IgD-negative memory B cell (primary cell): ENCODE measurements around the gene AIF1. TPM values are rescaled to one million over a fixed set of nuclear protein-coding genes. Genes with fewer than 3 reads are reported as not detected.

Source experiments
- H3K27ac Mint-ChIP-seq, 3 donors: one replicate each; pipeline ENCODE4 v1.8.0; 2020 to 2022; ENCODE audit warnings: mild to moderate bottlenecking in 3 of 3, mixed read lengths in 3 of 3, moderate library complexity in 1 of 3
- H3K27me3 Mint-ChIP-seq: one replicate; pipeline ENCODE4 v1.8.0; 2021; ENCODE audit warnings: mixed read lengths
- H3K36me3 Mint-ChIP-seq: one replicate; pipeline ENCODE4 v1.8.0; 2020; ENCODE audit warnings: mild to moderate bottlenecking, mixed read lengths
- H3K4me1 Mint-ChIP-seq, 3 donors: one replicate each; pipeline ENCODE4 v1.8.0; 2020 to 2022; ENCODE audit warnings: mixed read lengths in 3 of 3, mild to moderate bottlenecking in 1 of 3
- H3K4me3 Mint-ChIP-seq, 4 donors: one replicate each; pipeline ENCODE4 v1.8.0; 2020 to 2022; ENCODE audit warnings: mild to moderate bottlenecking in 4 of 4, mixed read lengths in 4 of 4, moderate library complexity in 3 of 4
- H3K9me3 Mint-ChIP-seq, 3 donors: one replicate each; pipeline ENCODE4 v1.8.0; 2020 to 2021; ENCODE audit warnings: mixed read lengths in 3 of 3, mild to moderate bottlenecking in 1 of 3
- polyA plus RNA-seq: library from polyadenylated mRNA; unstranded; fragments of 300-500 nt; fragmentation: Illumina TruSeq; gene quantifications from one replicate; pipeline ENCODE4 v1.2.3, GENCODE V29; 2021

AIF1 gene
- polyA plus RNA-seq, 1 donor from 2014 or later, result 5.6 TPM

GRCh38 chr6:31621991-31622390 lies 7.0 kb downstream of the AIF1 start:
- Mint-ChIP-seq H3K4me3 (peak overlapping the region; percentile 88 to 100 (median 94)), H3K27me3 (no peaks in the 10 kb centered on the region), H3K36me3 (peaks cover 3% of the 10 kb centered on the region), H3K4me1 (peaks cover 19 to 23% (median 19%) of the 10 kb centered on the region in 3 donors), H3K9me3 (peaks cover 0 to 2% (median 0%) of the 10 kb centered on the region in 3 donors), H3K27ac (peak overlapping the region; percentile 94 to 98 (median 95))

DNA sequence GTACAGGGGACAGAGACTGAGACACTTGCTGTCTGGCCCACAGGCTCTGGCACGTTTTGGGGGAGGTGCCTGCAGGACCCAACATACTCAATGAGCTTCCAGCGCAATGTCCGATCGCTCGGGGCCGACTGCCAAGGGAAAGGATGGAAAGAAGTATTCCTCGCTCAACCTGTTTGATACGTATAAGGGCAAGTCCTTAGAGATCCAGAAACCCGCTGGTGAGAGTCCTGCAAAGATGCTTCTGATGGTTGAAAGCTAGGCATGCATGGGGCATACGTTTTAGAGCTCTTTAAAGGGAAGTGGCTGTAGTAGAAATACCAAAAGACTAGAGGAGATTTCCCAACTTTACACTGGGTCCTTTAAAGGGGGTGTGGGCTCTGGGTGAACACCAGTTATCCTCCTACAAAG lies 7.7 kb downstream of the AIF1 start:
- Mint-ChIP-seq H3K4me3 (peak overlapping the region in 1 of 4 donors; percentile 88), H3K27me3 (no peaks in the 10 kb centered on the region), H3K4me1 (peaks cover 18 to 21% (median 19%) of the 10 kb centered on the region in 3 donors), H3K9me3 (peaks cover 0 to 2% (median 0%) of the 10 kb centered on the region in 3 donors), H3K27ac (peak overlapping the region; percentile 15 to 98 (median 94)), H3K36me3 (peaks cover 3% of the 10 kb centered on the region)

DNA sequence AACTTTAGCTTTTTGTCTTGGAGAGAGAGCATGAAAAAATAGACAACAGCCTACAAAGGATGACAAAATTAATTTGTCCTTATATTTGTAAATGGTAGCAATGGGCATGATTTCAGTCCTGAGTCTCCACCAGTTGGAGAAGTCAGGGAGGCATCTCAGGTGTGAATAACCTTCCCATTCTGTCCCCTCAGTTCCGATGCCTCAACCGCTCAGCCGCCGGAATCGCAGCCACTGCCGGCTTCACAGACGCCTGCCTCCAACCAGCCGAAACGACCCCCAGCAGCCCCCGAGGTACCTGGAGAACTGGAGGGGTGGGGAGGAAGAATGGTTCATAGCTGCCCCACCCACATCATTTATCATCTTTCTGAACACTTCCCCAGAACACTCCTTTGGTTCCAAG lies 9.0 kb downstream of the AIF1 start:
- peaks cover 0 to 2% (median 0%) of the 10 kb centered on the region in 3 donors for H3K9me3 Mint-ChIP-seq
- no peaks in the 10 kb centered on the region for H3K27me3 Mint-ChIP-seq
- H3K4me1 Mint-ChIP-seq, result peaks cover 15 to 21% (median 16%) of the 10 kb centered on the region in 3 donors
- peak overlapping the region in 2 of 3 donors; percentile 1 to 15 for H3K27ac Mint-ChIP-seq
- peaks cover 3% of the 10 kb centered on the region for H3K36me3 Mint-ChIP-seq
- no peak overlapping the region for H3K4me3 Mint-ChIP-seq

DNA sequence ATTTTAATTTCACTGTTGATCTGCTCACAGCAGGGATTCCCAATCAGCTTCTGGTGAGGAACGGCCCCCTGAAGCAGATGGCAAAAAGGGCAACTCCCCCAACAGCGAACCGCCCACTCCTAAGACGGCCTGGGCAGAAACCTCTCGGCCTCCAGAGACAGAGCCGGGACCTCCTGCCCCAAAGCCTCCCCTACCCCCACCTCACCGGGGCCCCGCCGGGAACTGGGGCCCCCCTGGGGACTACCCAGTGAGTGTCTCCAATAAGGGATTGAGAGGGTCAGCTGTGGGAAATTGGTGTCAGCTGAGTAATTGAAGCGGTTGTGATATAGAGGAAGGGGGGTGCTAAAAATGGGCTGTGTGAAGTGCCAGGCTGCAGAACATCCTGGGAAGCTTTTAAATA lies 11.9 kb downstream of the AIF1 start:
- Mint-ChIP-seq H3K27me3 (no peaks in the 10 kb centered on the region), H3K36me3 (peaks cover 4% of the 10 kb centered on the region), H3K9me3 (no peaks in the 10 kb centered on the region), H3K27ac (peak overlapping the region in 1 of 3 donors; percentile 72), H3K4me3 (no peak overlapping the region), H3K4me1 (peaks cover 5 to 8% (median 5%) of the 10 kb centered on the region in 3 donors)

DNA sequence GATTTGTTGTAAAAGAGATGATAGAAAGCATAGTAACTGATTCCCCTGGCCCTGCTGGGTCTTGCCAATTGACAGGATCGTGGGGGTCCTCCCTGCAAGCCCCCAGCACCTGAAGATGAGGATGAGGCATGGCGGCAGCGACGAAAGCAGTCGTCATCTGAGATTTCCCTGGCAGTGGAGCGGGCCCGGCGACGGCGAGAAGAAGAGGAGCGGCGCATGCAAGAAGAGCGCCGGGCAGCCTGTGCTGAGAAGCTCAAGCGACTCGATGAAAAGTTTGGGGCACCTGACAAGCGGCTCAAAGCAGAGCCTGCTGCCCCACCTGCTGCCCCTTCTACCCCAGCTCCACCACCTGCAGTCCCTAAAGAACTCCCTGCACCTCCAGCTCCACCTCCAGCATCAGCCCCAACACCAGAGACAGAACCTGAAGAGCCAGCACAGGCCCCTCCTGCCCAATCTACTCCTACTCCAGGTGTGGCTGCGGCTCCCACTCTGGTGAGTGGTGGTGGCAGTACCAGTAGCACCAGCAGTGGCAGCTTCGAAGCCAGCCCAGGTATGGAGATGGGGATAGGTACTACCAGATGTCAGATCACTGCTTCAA lies 12.8 kb downstream of the AIF1 start:
- no peaks in the 10 kb centered on the region for H3K9me3 Mint-ChIP-seq
- no peaks in the 10 kb centered on the region for H3K27me3 Mint-ChIP-seq
- peaks cover 0 to 2% (median 0%) of the 10 kb centered on the region in 3 donors for H3K4me1 Mint-ChIP-seq
- peak overlapping the region in 1 of 4 donors; percentile 23 for H3K4me3 Mint-ChIP-seq
- peak overlapping the region in 1 of 3 donors; percentile 76 for H3K27ac Mint-ChIP-seq
- peaks cover 4% of the 10 kb centered on the region for H3K36me3 Mint-ChIP-seq

DNA sequence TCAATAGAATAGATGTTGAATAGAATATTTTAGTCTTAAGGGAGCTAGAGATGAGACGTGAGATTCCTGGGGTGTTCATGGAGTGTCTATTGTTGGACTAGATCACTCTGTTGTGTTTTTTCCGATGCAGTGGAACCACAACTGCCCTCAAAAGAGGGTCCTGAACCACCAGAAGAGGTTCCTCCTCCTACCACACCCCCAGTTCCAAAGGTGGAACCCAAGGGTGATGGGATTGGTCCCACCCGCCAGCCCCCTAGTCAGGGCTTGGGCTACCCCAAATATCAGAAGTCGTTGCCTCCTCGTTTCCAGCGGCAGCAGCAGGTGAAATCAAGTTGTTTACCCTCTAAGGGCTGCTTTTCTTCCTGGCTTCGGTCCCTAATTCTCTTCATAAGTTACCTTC lies 14.0 kb downstream of the AIF1 start:
- peak overlapping the region in 2 of 3 donors; percentile 76 to 79 for H3K27ac Mint-ChIP-seq
- H3K36me3 Mint-ChIP-seq, result peaks cover 4% of the 10 kb centered on the region

GRCh38 chr6:31630177-31630934 lies 15.3 kb downstream of the AIF1 start:
- H3K9me3 Mint-ChIP-seq, result no peaks in the 10 kb centered on the region
- peaks cover 4% of the 10 kb centered on the region for H3K36me3 Mint-ChIP-seq
- peak overlapping the region in 1 of 3 donors; percentile 15 for H3K27ac Mint-ChIP-seq
- H3K4me3 Mint-ChIP-seq, result no peak overlapping the region
- peaks cover 0 to 2% (median 0%) of the 10 kb centered on the region in 3 donors for H3K4me1 Mint-ChIP-seq
- H3K27me3 Mint-ChIP-seq, result no peaks in the 10 kb centered on the region

More for the DNA sequence above, 14.0 kb downstream of the AIF1 start:
- H3K4me3 Mint-ChIP-seq, result no peak overlapping the region
- H3K27me3 Mint-ChIP-seq, result no peaks in the 10 kb centered on the region
- H3K9me3 Mint-ChIP-seq, result no peaks in the 10 kb centered on the region
- peaks cover 0 to 2% (median 0%) of the 10 kb centered on the region in 3 donors for H3K4me1 Mint-ChIP-seq

GRCh38 chr6:31631209-31631608 lies 16.2 kb downstream of the AIF1 start:
- Mint-ChIP-seq H3K27me3 (no peaks in the 10 kb centered on the region), H3K9me3 (no peaks in the 10 kb centered on the region)

GRCh38 chr6:31631681-31632278 lies 16.7 kb downstream of the AIF1 start:
- no peaks in the 10 kb centered on the region for H3K9me3 Mint-ChIP-seq
- no peak overlapping the region for H3K27ac Mint-ChIP-seq
- H3K4me1 Mint-ChIP-seq, result no peaks in the 10 kb centered on the region
- H3K27me3 Mint-ChIP-seq, result no peaks in the 10 kb centered on the region
- H3K4me3 Mint-ChIP-seq, result no peak overlapping the region
- peaks cover 1% of the 10 kb centered on the region for H3K36me3 Mint-ChIP-seq

More at GRCh38 chr6:31631209-31631608, 16.2 kb downstream of the AIF1 start:
- Mint-ChIP-seq H3K27ac (peak overlapping the region in 1 of 3 donors; percentile 15), H3K4me1 (no peaks in the 10 kb centered on the region), H3K36me3 (peaks cover 4% of the 10 kb centered on the region), H3K4me3 (no peak overlapping the region)

DNA sequence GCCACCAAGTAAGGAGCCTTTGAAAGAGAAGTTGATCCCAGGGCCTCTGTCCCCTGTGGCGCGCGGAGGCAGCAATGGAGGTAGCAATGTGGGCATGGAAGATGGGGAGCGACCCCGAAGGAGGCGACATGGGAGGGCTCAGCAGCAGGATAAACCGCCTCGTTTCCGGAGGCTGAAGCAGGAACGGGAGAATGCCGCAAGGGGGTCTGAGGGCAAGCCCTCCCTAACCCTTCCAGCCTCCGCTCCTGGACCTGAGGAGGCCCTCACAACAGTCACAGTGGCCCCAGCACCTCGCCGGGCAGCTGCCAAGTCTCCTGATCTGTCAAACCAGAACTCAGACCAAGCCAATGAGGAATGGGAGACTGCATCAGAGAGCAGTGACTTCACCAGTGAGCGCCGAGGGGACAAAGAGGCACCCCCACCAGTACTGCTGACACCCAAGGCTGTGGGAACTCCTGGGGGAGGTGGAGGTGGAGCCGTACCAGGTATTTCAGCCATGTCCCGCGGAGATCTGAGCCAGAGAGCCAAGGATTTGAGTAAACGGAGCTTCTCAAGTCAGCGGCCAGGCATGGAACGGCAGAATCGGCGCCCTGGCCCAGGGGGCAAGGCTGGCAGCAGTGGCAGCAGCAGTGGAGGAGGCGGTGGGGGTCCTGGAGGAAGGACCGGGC lies 17.4 kb downstream of the AIF1 start:
- Mint-ChIP-seq H3K36me3 (peaks cover 1% of the 10 kb centered on the region), H3K4me1 (no peaks in the 10 kb centered on the region), H3K9me3 (no peaks in the 10 kb centered on the region), H3K27me3 (no peaks in the 10 kb centered on the region), H3K27ac (peak overlapping the region in 1 of 3 donors; percentile 25), H3K4me3 (no peak overlapping the region)

DNA sequence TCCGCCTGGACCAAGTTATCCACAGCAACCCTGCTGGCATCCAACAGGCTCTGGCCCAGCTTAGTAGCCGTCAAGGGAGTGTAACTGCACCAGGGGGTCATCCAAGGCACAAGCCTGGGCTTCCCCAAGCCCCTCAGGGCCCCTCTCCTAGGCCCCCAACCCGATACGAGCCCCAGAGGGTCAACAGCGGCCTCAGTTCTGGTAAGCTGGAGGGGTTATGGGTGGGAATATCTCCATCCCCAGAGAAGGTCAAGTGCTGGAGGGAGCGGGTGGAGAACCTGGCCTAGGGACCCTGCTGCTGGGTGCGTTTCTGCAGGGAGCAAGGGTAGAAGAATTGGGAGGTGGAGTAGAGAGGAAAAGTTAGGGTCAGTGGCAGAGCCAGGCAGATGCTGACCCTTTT lies 18.4 kb downstream of the AIF1 start:
- H3K27ac Mint-ChIP-seq, result peak overlapping the region in 1 of 3 donors; percentile 46
- peaks cover 1% of the 10 kb centered on the region for H3K36me3 Mint-ChIP-seq
- H3K4me1 Mint-ChIP-seq, result no peaks in the 10 kb centered on the region
- H3K4me3 Mint-ChIP-seq, result no peak overlapping the region
- no peaks in the 10 kb centered on the region for H3K9me3 Mint-ChIP-seq
- no peaks in the 10 kb centered on the region for H3K27me3 Mint-ChIP-seq

DNA sequence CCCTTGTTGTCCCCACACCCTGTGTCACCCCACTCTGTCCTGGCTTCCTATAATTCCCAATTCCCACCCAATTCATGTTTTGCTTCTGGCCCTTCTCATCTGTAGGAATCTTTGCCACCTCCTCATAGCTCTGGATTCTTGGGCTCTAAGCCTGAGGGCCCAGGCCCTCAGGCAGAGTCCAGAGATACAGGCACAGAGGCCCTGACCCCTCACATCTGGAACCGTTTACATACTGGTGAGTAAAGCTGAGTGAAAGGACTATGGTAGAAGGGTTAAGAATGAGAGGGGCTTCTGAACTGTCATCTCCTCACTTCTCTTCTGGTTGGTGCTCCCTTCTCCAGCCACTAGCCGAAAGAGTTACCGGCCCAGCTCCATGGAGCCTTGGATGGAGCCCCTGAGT lies 19.1 kb downstream of the AIF1 start:
- H3K36me3 Mint-ChIP-seq, result peaks cover 1% of the 10 kb centered on the region
- no peaks in the 10 kb centered on the region for H3K27me3 Mint-ChIP-seq

GRCh38 chr6:31634969-31635575 lies 20.0 kb downstream of the AIF1 start:
- Mint-ChIP-seq H3K27me3 (no peaks in the 10 kb centered on the region), H3K4me1 (no peaks in the 10 kb centered on the region), H3K4me3 (no peak overlapping the region), H3K9me3 (no peaks in the 10 kb centered on the region), H3K36me3 (peaks cover 1% of the 10 kb centered on the region), H3K27ac (peak overlapping the region in 2 of 3 donors; percentile 58 to 81)

More for the DNA sequence above, 19.1 kb downstream of the AIF1 start:
- Mint-ChIP-seq H3K27ac (no peak overlapping the region), H3K9me3 (no peaks in the 10 kb centered on the region), H3K4me1 (no peaks in the 10 kb centered on the region), H3K4me3 (no peak overlapping the region)
